Liver (tissue), 9 donors: ENCODE data around the gene PDK3. TPM values are rescaled to one million over a fixed set of nuclear protein-coding genes. Genes with fewer than 3 reads are reported as not detected.

Source experiments
- DNase-seq: peaks from one replicate; pipeline ENCODE4 v3.0.0-alpha.2; 2017; ENCODE audit warnings: low spot score
- H3K27ac ChIP-seq, 2 donors: one replicate each; pipeline ENCODE4 v1.7.0; 2013; ENCODE audit warnings: inconsistent platforms in 2 of 2, low read length in 2 of 2, control low read depth in 1 of 2, low read depth in 1 of 2, mild to moderate bottlenecking in 1 of 2
- H3K27me3 ChIP-seq, 4 donors: one replicate each; pipeline versions ENCODE4 v1.6.1 to v1.7.0; 2013; ENCODE audit warnings: low read length in 3 of 4, inconsistent platforms in 1 of 4, mild to moderate bottlenecking in 1 of 4, moderate library complexity in 1 of 4; ENCODE audit not compliant: control insufficient read depth in 4 of 4, insufficient read depth in 4 of 4
- H3K36me3 ChIP-seq, 4 donors: one replicate each; pipeline versions ENCODE4 v1.6.1 to v1.7.0; 2013; ENCODE audit warnings: low read length in 3 of 4, mild to moderate bottlenecking in 3 of 4, low read depth in 1 of 4, moderate library complexity in 1 of 4; ENCODE audit not compliant: control insufficient read depth in 4 of 4, insufficient read depth in 3 of 4
- H3K4me1 ChIP-seq, 4 donors: one replicate each; pipeline versions ENCODE4 v1.6.1 to v1.7.0; 2013; ENCODE audit warnings: low read length in 3 of 4, mild to moderate bottlenecking in 3 of 4, moderate library complexity in 1 of 4; ENCODE audit not compliant: control insufficient read depth in 4 of 4, insufficient read depth in 4 of 4
- H3K4me3 ChIP-seq, 3 donors: one replicate each; pipeline versions ENCODE4 v1.6.1 to v1.7.0; 2013; ENCODE audit warnings: low read length in 3 of 3, control low read depth in 1 of 3, low read depth in 1 of 3, mild to moderate bottlenecking in 1 of 3
- H3K9ac ChIP-seq, 2 donors: one replicate each; pipeline ENCODE4 v1.7.0; 2013; ENCODE audit warnings: low read length in 2 of 2, mild to moderate bottlenecking in 2 of 2, moderate library complexity in 2 of 2, control low read depth in 1 of 2, low read depth in 1 of 2
- H3K9me3 ChIP-seq, 4 donors: one replicate each; pipeline versions ENCODE4 v1.6.1 to v1.7.0; 2013; ENCODE audit warnings: low read length in 3 of 4; ENCODE audit not compliant: control insufficient read depth in 4 of 4
- EGR1 ChIP-seq, 2 donors: IDR thresholded peaks; 2 replicates each; pipeline ENCODE4 v1.6.1; 2016 to 2018; ENCODE audit warnings: antibody characterized with exemption in 2 of 2, low read depth in 2 of 2
- FOXA1 ChIP-seq: IDR thresholded peaks from 2 replicates; pipeline ENCODE4 v1.6.1; 2016; ENCODE audit warnings: antibody characterized with exemption
- FOXA2 ChIP-seq: IDR thresholded peaks from 2 replicates; pipeline ENCODE4 v1.6.1; 2016; ENCODE audit warnings: antibody characterized with exemption
- GABPA ChIP-seq, 2 donors: IDR thresholded peaks in 1 of 2; conservative IDR thresholded peaks in 1 of 2; 2 replicates each; pipeline ENCODE4 v1.6.1; 2016; ENCODE audit warnings: antibody characterized with exemption in 2 of 2, mild to moderate bottlenecking in 1 of 2, moderate library complexity in 1 of 2
- HNF4A ChIP-seq, 2 donors: conservative IDR thresholded peaks; 2 replicates each; pipeline ENCODE4 v1.6.1; 2016; ENCODE audit warnings: antibody characterized with exemption in 2 of 2, mild to moderate bottlenecking in 2 of 2
- HNF4G ChIP-seq: IDR thresholded peaks from 2 replicates; pipeline ENCODE4 v1.6.1; 2016; ENCODE audit warnings: antibody characterized with exemption
- JUND ChIP-seq, 2 donors: IDR thresholded peaks; 2 replicates each; pipeline ENCODE4 v1.6.1; 2016; ENCODE audit warnings: antibody characterized with exemption in 2 of 2
- NR2F2 ChIP-seq: IDR thresholded peaks from 2 replicates; pipeline ENCODE4 v1.6.1; 2016; ENCODE audit warnings: antibody characterized with exemption
- RAD21 ChIP-seq, 2 donors: IDR thresholded peaks; 2 replicates each; pipeline ENCODE4 v1.6.1; 2016; ENCODE audit warnings: antibody characterized with exemption in 2 of 2, mild to moderate bottlenecking in 2 of 2
- RXRA ChIP-seq, 2 donors: IDR thresholded peaks; 2 replicates each; pipeline ENCODE4 v1.6.1; 2017 to 2018; ENCODE audit warnings: antibody characterized with exemption in 2 of 2, mild to moderate bottlenecking in 1 of 2
- SP1 ChIP-seq: IDR thresholded peaks from 2 replicates; pipeline ENCODE4 v1.6.1; 2018; ENCODE audit warnings: antibody characterized with exemption, mild to moderate bottlenecking
- TAF1 ChIP-seq: conservative IDR thresholded peaks from 2 replicates; pipeline ENCODE4 v1.6.1; 2016; ENCODE audit warnings: antibody characterized with exemption, mild to moderate bottlenecking
- YY1 ChIP-seq: IDR thresholded peaks from 2 replicates; pipeline ENCODE4 v1.6.1; 2016; ENCODE audit warnings: antibody characterized with exemption, mild to moderate bottlenecking
- WGBS: extraction: QIAGEN DNeasy Blood & Tissue Kit; methylation state at CpG from one replicate; pipeline ENCODE4 v1.1.7; 2013; 5-methylcytosine and 5-hydroxymethylcytosine counted together
- polyA plus RNA-seq, 2 donors: library from polyadenylated mRNA; stranded (reverse) in 1 of 2; unstranded in 1 of 2; fragments of 200-250 nt in 1 of 2; fragments of >200 nt in 1 of 2; fragmentation: Nextera tagmentation in 1 of 2; extraction: Ambion mirVana in 1 of 2; gene quantifications; one replicate each; pipeline versions ENCODE4 v1.2.1 to v1.2.3, GENCODE V29; 2013 to 2015
- total RNA-seq, 2 donors: library from RNA; depleted of rRNA; stranded (reverse); fragments of >200 nt; gene quantifications; one replicate each; pipeline ENCODE4 v1.2.3, GENCODE V29; 2014
- TF ChIP-seq, protein P1 (sequence below): fragments of 150-350 bp; IDR thresholded peaks from 2 replicates; pipeline ENCODE4 v1.5.1; 2017; ENCODE audit warnings: improper control_type of control experiment, low read depth, low read length; ENCODE audit not compliant: missing input control
- TF ChIP-seq, protein P2 (sequence below): IDR thresholded peaks from 2 replicates; pipeline ENCODE4 v1.6.1; 2016; ENCODE audit warnings: antibody characterized with exemption
- TF ChIP-seq, protein P3 (sequence below): IDR thresholded peaks from 2 replicates; pipeline ENCODE4 v1.6.1; 2016; ENCODE audit warnings: antibody characterized with exemption
- TF ChIP-seq, protein P4 (sequence below): IDR thresholded peaks from 2 replicates; pipeline ENCODE4 v1.6.1; 2016; ENCODE audit warnings: antibody characterized with exemption
- TF ChIP-seq, protein P5 (sequence below): IDR thresholded peaks from 2 replicates; pipeline ENCODE4 v1.6.1; 2016; ENCODE audit warnings: antibody characterized with exemption, mild to moderate bottlenecking
- donor health status: healthy.
- donor health status: healthy.
- donor health status: healthy.
- donor health status: healthy.
- donor health status: healthy.

PDK3 gene
- total and polyA plus RNA-seq, 4 donors = 6.0 to 14.0 (median 13.5) TPM

DNA sequence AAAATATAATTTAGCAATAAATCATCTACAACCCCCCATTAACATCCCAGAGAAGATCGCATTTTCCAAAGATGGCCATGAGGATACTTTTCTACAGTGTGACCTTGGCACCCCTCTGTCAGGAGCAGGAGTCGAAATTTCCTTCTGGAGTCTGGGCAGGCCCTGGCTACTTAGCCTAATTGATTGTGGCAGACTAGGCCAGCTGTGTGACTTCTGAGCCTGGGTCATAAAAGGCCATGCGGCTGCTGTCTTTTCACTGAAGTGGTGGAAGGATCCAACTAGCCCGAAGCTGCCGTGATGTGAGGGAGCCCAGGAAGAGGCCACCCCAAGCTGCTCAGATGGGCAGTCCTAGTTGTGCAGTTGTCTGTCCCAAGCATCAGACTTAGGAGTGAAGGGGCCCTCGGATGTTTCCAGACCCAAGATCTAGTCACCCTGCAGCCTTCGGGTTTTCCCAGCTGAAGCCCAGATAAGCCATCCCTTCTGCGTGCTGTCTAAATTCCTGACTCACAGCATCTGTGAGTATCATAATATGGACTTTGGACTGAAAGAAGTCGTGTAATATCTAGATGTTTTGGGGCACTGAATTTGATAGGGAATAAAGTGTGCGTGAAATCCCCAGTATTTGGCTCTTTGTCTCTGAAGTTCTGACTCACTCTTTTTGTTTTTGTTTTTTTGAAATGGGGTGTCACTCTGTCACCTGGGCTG lies 21.0 kb downstream of the PDK3 start:
- Histone ChIP-seq H3K27me3 (peaks cover 0 to 2% (median 0%) of the 10 kb centered on the region in 4 donors), H3K9ac (no peak overlapping the region), H3K4me3 (no peak overlapping the region), H3K27ac (no peak overlapping the region), H3K36me3 (no peaks in the 10 kb centered on the region), H3K9me3 (no peaks in the 10 kb centered on the region), H3K4me1 (peaks cover 0 to 4% (median 0%) of the 10 kb centered on the region in 4 donors)
- 86% methylated on average over 10 of the region's 10 CpGs for WGBS
- no peak for DNase-seq
- TF ChIP-seq FOXA1 (no peak), YY1 (no peak), FOXA2 (no peak), NR2F2 (no peak), RXRA (IDR thresholded peaks at IDR 0.05) (no peak), SP1 (no peak), EGR1 (IDR thresholded peaks at IDR 0.05; ENCODE audit: low read depth in 2 of 2) (no peak), JUND (IDR thresholded peaks at IDR 0.05) (no peak), TAF1 (no peak), HNF4G (no peak), RAD21 (IDR thresholded peaks at IDR 0.05) (no peak), HNF4A (conservative IDR thresholded peaks at IDR 0.05) (no peak), GABPA (IDR thresholded peaks at IDR 0.05 in 1 of 2, conservative IDR thresholded peaks at IDR 0.05 in 1 of 2) (no peak)
- TF ChIP-seq, protein P1, sequence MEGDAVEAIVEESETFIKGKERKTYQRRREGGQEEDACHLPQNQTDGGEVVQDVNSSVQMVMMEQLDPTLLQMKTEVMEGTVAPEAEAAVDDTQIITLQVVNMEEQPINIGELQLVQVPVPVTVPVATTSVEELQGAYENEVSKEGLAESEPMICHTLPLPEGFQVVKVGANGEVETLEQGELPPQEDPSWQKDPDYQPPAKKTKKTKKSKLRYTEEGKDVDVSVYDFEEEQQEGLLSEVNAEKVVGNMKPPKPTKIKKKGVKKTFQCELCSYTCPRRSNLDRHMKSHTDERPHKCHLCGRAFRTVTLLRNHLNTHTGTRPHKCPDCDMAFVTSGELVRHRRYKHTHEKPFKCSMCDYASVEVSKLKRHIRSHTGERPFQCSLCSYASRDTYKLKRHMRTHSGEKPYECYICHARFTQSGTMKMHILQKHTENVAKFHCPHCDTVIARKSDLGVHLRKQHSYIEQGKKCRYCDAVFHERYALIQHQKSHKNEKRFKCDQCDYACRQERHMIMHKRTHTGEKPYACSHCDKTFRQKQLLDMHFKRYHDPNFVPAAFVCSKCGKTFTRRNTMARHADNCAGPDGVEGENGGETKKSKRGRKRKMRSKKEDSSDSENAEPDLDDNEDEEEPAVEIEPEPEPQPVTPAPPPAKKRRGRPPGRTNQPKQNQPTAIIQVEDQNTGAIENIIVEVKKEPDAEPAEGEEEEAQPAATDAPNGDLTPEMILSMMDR = no peak
- TF ChIP-seq, protein P2, sequence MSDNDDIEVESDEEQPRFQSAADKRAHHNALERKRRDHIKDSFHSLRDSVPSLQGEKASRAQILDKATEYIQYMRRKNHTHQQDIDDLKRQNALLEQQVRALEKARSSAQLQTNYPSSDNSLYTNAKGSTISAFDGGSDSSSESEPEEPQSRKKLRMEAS = no peak
- TF ChIP-seq, protein P3, sequence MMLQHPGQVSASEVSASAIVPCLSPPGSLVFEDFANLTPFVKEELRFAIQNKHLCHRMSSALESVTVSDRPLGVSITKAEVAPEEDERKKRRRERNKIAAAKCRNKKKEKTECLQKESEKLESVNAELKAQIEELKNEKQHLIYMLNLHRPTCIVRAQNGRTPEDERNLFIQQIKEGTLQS = no peak
- TF ChIP-seq, protein P4, sequence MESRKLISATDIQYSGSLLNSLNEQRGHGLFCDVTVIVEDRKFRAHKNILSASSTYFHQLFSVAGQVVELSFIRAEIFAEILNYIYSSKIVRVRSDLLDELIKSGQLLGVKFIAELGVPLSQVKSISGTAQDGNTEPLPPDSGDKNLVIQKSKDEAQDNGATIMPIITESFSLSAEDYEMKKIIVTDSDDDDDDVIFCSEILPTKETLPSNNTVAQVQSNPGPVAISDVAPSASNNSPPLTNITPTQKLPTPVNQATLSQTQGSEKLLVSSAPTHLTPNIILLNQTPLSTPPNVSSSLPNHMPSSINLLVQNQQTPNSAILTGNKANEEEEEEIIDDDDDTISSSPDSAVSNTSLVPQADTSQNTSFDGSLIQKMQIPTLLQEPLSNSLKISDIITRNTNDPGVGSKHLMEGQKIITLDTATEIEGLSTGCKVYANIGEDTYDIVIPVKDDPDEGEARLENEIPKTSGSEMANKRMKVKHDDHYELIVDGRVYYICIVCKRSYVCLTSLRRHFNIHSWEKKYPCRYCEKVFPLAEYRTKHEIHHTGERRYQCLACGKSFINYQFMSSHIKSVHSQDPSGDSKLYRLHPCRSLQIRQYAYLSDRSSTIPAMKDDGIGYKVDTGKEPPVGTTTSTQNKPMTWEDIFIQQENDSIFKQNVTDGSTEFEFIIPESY = no peak
- TF ChIP-seq, protein P5, sequence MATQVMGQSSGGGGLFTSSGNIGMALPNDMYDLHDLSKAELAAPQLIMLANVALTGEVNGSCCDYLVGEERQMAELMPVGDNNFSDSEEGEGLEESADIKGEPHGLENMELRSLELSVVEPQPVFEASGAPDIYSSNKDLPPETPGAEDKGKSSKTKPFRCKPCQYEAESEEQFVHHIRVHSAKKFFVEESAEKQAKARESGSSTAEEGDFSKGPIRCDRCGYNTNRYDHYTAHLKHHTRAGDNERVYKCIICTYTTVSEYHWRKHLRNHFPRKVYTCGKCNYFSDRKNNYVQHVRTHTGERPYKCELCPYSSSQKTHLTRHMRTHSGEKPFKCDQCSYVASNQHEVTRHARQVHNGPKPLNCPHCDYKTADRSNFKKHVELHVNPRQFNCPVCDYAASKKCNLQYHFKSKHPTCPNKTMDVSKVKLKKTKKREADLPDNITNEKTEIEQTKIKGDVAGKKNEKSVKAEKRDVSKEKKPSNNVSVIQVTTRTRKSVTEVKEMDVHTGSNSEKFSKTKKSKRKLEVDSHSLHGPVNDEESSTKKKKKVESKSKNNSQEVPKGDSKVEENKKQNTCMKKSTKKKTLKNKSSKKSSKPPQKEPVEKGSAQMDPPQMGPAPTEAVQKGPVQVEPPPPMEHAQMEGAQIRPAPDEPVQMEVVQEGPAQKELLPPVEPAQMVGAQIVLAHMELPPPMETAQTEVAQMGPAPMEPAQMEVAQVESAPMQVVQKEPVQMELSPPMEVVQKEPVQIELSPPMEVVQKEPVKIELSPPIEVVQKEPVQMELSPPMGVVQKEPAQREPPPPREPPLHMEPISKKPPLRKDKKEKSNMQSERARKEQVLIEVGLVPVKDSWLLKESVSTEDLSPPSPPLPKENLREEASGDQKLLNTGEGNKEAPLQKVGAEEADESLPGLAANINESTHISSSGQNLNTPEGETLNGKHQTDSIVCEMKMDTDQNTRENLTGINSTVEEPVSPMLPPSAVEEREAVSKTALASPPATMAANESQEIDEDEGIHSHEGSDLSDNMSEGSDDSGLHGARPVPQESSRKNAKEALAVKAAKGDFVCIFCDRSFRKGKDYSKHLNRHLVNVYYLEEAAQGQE = no peak
